Left renal pelvis (tissue), 4 donors: ENCODE results near the gene WDR12. TPM values are rescaled to one million over a fixed set of nuclear protein-coding genes. Genes with fewer than 3 reads are reported as not detected.
"Not testable (repeated sequence)": the region's sequence is repeated elsewhere in the genome, so short reads cannot be mapped to it uniquely, and the experiment has no call there.

Source experiments
- DNase-seq, 4 donors: peaks; one replicate each; pipeline ENCODE4 v3.0.0-alpha.2; 2013; ENCODE audit warnings: low read depth in 4 of 4, low spot score in 3 of 4
- polyA plus RNA-seq, 4 donors: library from polyadenylated mRNA; unstranded; fragments of 120-200 nt; gene quantifications; one replicate each; pipeline ENCODE4 v1.2.1, GENCODE V29; 2013; ENCODE audit not compliant: insufficient read length in 4 of 4

Gene WDR12
- polyA plus RNA-seq, result 100 to 1,000 TPM in 3 of 4 donors, 10 to 100 TPM in 1; 74.6 to 119 (median 107) TPM

- peak; percentile 94 to 97 (median 94) for DNase-seq
Observed at GRCh38 chr2:202911512-202912341, at the start of gene WDR12, which contains the start of gene CARF. Gene WDR12, minus strand, starts transcription at chr2:202911673. Its CDS starts 197 bp downstream, at chr2:202911476. Gene CARF, plus strand, starts transcription at chr2:202912275. Its CDS starts 29,628 bp downstream, at chr2:202941903.

GRCh38 chr2:202960524-202960923 lies 49.1 kb upstream of the WDR12 start:
- DNase-seq, result no peak

GRCh38 chr2:202950592-202950991 lies 39.1 kb upstream of the WDR12 start:
- DNase-seq, result no peak

DNA sequence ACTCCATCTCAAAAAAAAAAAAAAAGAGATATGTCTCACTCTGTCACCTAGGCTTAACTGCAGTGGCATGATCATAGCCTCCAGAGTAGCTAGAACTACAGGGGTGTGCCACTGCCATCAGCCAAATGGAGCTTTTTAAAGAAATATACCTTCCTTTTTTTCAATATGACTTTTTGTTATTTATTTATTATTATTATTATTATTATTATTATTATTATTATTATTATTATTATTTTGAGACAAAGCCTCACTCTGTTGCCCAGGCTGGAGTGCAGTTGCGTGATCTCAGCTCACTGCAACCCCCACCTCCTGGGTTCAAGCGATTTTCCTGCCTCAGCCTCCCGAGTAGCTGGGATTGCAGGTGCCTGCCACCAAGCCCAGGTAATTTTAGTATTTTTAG lies 37.9 kb upstream of the WDR12 start:
- not testable (repeated sequence) for DNase-seq

DNA sequence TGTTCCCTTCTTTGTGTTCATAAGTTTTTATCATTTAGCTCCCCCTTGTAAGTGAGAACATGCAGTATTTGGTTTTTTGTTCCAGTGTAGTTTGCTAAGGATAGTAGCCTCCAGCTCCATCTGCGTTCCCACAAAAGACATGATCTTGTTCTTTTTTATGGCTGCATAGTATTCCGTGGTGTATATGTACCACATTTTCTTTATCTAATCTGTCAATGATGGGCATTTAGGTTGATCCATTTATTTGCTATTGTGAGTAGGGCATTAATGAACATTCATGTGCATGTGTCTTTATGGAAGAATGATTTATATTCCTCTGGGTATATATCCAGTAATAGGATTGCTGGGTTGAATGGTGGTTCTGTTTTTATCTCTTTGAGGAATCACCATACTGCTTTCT lies 34.0 kb upstream of the WDR12 start:
- no peak for DNase-seq

DNA sequence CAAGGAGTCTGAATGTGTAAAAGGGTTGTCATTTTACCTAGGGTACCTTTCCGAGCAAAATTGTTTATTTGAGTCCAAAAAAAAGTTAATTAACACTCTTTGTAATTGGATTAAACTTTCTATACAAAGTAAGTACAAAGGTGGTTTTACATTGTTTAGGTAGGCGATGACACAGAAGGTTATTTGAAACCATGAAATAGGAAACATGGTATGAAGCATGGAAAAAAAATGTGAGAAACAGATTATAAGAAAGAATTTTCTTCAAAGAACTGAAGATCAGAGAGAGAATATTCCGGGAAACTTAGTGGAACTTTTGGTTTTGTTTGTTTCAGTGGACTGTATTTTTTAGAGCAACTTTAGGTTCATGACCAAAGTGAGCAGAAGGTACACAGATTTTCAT lies 33.3 kb upstream of the WDR12 start:
- no peak for DNase-seq

GRCh38 chr2:202944408-202944807 lies 32.9 kb upstream of the WDR12 start:
- no peak for DNase-seq

GRCh38 chr2:202941771-202942170 lies 30.3 kb upstream of the WDR12 start:
- DNase-seq, result no peak

DNA sequence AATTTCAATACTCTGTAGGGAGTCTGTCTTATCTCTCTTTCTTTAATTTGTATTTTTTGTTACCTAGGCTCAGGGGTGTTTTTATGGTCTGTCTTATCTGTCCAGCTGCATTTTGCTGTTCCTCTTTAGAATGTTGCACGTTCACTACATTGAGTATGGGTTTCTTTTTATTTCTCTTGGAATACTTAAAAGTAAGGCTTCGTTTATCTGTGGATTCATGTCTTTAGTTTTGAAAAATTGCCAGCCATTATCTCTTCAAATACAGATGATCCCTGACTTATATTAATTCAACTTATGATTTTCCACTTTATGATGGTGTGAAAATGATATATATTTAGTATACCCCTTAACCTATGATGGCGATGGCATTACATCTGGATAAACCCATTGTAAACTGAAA lies 27.5 kb upstream of the WDR12 start:
- DNase-seq, result no peak

DNA sequence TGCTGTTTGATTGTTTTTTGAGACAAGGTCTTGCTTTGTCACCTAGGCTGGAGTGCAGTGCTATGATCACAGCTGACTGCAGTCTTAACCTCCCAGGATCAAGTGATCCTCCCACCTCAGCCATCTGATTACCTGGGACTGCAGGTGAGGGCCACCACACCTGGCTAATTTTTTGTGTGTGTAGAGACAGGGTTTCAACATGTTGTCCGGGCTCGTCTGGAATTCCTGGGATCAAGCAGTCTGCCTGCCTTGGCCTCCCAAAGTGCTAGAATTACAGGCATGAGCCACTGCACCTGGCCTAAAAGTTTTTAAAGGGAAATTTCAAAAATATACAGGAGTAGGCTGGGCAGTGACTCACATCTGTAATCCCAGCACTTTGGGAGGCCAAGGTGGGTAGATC lies 23.0 kb upstream of the WDR12 start:
- no peak for DNase-seq

DNA sequence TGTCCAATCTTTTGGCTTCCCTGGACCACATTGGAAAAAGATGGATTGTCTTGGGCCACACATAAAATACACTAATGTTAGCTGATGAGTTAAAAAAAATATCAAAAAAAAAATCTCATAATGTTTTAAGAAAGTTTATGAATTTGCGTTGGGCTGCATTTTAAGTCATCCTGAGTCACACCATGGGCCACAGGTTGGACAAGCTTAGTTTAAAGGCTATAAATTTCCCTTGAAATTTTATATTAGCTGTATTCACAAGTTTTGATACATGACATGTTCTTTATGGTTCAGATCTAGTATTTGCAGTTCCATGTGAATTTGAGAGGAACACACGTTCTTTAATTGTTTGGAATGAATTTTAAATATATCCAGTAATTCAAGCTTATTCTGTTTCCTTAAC lies 22.5 kb upstream of the WDR12 start:
- no peak for DNase-seq

DNA sequence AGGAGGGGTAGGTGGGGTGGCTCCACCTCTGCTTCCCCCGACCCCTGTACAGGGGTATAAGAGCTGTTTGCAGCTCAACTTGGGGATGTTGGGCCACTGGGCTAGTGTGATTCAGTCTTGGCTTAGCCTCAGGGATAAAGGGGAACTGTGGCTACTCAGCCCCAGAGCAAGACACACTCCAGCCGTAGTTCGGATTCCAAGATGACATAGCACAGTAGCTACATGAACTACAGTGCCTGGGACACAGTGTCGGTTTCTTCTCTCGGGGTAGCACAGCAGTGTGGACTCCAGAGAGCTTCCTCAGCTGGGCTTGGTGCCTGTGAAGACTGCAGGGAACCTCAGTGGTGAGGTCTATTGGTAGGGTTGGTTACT lies 21.7 kb upstream of the WDR12 start:
- no peak for DNase-seq

GRCh38 chr2:202932425-202933138 lies 21.1 kb upstream of the WDR12 start:
- no peak for DNase-seq

DNA sequence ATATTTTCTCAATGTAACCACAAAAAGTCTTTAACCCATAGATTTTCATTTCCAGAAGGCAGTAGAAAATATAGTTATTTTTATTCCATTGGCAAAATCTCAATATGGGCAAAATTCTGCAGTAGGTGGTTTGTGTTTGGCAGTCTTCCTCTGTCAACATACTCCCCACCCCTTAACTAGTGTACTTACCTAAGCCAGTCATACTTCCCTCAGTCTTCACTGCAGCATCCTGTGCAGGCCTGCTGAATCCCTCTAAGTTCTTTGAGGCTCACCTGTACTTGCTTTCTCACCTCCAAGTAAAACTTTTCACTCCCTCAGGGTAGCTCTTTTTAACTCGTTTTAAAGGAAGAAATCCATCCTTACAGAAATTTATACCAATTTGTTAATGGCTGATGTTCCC lies 7.4 kb upstream of the WDR12 start:
- no peak for DNase-seq

DNA sequence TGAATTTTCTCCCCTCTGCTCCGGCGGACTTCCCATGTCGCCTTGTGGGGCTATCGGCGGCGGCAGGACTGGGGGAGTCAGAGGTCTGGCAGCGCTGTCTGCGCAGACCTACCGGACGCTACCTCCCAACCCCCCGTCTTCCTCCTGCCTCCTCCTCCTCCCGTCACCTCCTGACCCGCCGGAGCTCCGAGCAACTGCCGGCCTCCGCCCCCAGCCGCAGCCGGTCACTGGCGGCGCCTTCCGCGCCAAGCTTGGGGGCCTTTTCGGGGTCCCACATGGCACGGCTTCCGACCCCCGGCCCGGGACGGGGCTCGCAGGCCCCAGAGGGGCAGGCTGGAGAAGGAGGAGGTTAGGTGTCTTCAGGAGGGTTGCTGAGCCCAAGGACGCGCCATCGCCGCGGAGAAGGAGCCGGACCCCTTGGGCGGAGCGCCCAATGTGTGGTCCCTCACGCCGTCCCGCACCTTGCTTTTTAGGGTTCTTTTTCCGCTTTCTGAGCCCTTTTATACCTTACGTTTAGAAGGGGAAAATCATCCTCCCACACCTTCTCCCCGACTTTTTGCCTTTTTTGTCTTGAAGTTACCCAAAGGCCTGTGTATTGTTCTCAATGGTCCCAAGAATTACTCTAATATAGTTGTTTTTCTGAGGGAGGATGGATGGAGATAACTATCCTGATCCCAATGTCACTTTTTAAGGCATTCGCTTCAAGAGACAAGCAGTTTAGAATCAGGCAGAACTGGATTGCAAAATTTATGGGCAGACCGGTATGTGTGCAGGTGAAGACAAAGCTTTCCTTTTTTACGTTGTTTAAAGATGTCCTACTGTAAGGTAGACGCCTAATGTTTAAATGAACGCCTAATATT lies 1.1 kb upstream of the WDR12 start:
- peak in 2 of 4 donors; percentile 4 to 10 for DNase-seq

DNA sequence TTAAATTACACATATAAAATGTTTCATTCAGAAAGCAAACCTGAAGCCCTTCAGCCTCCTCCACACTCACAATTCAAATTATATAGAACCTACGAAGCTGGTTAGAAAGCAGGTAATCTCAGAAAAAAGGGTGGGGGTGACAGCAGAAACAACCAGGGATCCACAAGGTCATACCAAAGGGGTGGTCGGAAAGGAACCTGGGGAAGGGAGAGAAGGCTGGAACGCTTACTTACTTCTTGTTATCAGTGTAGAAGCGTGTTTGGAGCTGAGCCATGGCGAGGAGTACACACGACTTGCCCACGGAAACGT lies 316 bp downstream of the WDR12 start:
- DNase-seq, result no peak

- DNase-seq, result no peak
Observed at GRCh38 chr2:202910698-202911097, 775 bp downstream of the WDR12 start.

DNA sequence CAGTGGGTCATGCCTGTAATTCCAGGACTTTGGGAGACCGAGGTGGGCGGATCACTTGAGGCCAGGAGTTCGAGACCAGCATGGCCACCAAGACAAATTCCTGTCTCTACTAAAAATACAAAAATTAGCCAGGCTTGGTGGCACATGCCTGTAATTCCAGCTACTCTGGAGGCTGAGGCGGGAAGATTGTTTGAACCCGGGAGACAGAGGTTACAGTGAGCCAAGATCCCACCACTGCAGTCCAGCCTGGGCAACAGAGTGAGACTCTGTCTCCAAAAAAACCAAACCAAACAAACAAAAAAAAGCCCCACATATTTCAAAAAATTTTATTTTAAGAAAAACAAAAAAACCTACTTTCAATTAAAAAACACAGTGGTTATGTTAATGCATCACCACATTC lies 1.2 kb downstream of the WDR12 start:
- DNase-seq, result not testable (repeated sequence)

DNA sequence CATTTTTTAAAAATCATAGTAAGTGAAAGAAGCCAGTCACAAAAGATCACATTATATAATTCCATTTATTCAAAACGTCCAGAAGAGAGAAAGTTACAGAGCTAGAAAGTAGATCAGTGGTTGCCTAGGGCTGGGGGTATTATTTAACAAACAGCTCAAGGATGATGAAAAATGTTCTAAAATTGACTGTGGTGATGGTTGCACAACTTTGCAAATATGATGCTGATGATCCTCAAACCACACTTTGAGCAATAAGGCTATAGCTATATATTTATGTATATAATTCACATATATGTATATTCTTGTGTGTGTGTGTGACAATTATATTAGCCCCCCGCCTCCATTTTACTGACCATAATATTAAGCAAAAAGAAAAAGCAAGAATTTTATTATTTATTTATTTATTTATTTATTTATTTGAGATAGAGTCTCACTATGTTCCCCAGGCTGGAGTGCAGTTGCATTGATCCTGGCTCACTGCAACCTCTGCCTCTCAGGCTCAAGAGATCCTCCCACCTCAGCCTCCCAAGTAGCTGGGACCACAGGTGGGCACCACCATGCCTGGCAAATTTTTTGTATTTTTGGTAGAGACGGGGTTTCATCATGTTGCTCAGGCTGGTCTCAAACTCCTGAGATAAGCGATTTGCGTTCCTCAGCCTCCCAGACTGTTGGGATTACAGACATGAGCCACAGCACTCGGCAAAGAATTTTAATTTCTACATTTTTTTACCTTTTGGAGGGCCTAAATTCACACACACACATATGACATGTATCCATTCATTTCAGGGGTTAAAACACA lies 1.9 kb downstream of the WDR12 start:
- DNase-seq, result no peak

GRCh38 chr2:202908186-202908585 lies 3.3 kb downstream of the WDR12 start:
- no peak for DNase-seq
